ENCODE measurements around the gene ADGRG3. TPM values are rescaled to one million over a fixed set of nuclear protein-coding genes. Genes with fewer than 3 reads are reported as not detected.

ADGRG3 gene
- total and polyA plus RNA-seq, 2 of the 13 experiments (the other 11 are each of a cell fraction or from before 2014, with no cell fraction given): 2.7 to 11.8 TPM

- no peak for TF ChIP-seq ZBTB34 (CRISPR knock-in tag; IDR thresholded peaks at IDR 0.05)
- no peak for TF ChIP-seq ARID3A (IDR thresholded peaks at IDR 0.05; ENCODE audit: low read depth, low read length)
- TF ChIP-seq PHF20 (CRISPR knock-in tag; IDR thresholded peaks at IDR 0.05): no peak
- peak; percentile 85 for TF ChIP-seq ZFY (CRISPR knock-in tag; IDR thresholded peaks at IDR 0.05)
- no peak for TF ChIP-seq ZNF431 (CRISPR knock-in tag; IDR thresholded peaks at IDR 0.05; ENCODE audit: borderline replicate concordance, low read depth)
- peak; percentile 88; the same call in 1 of the 2 replicates for TF ChIP-seq HINFP (CRISPR knock-in tag; IDR thresholded peaks at IDR 0.05; ENCODE audit: low read depth)
- TF ChIP-seq FOXO1 (CRISPR knock-in tag; IDR thresholded peaks at IDR 0.05): peak; percentile 10; the same call in 1 of the 2 replicates
- no peak for TF ChIP-seq PREB (CRISPR knock-in tag; IDR thresholded peaks at IDR 0.05)
- TF ChIP-seq ZNF639 (CRISPR knock-in tag; conservative IDR thresholded peaks at IDR 0.05): 0 out of 2 replicates have a peak, but pooled peaks have one; percentile 21
These were observed 32.6 kb upstream of the ADGRG3 start (continued) for GRCh38 chr16:57635266-57636097.

All from HepG2 (cell line).